COLO829 (cell line): ENCODE data around the gene NADK2.
A peak's percentile ranks its signal among the peaks of the same experiment; 100 is the strongest.
"Not testable (repeated sequence)": the region's sequence is repeated elsewhere in the genome, so short reads cannot be mapped to it uniquely, and the experiment has no call there.

Experiments used
- DNase-seq: peaks from one replicate; pipeline ENCODE4 v3.0.0; 2012; ENCODE audit warnings: low spot score

The NADK2 gene

GRCh38 chr5:36206913-36207312, 34.8 kb downstream of the NADK2 start:
- DNase-seq: no peak

GRCh38 chr5:36205329-36205728, 36.4 kb downstream of the NADK2 start:
- DNase-seq: no peak

GRCh38 chr5:36202521-36202961, 39.2 kb downstream of the NADK2 start:
- DNase-seq: peak; percentile 4

GRCh38 chr5:36200513-36200912, 41.2 kb downstream of the NADK2 start:
- DNase-seq: no peak

GRCh38 chr5:36199620-36200019, 42.1 kb downstream of the NADK2 start:
- DNase-seq: no peak

GRCh38 chr5:36198783-36199182, 42.9 kb downstream of the NADK2 start:
- not testable (repeated sequence) for DNase-seq

GRCh38 chr5:36198281-36198680, 43.4 kb downstream of the NADK2 start:
- no peak for DNase-seq

- no peak for DNase-seq
Observed at GRCh38 chr5:36193746-36194145, 48.0 kb downstream of the NADK2 start.

- not testable (repeated sequence) for DNase-seq
Observed at GRCh38 chr5:36184408-36184807, 57.3 kb downstream of the NADK2 start.

- no peak for DNase-seq
Observed at GRCh38 chr5:36181774-36182173, 60.0 kb downstream of the NADK2 start.

- DNase-seq: no peak
Observed at GRCh38 chr5:36180556-36181350, 61.0 kb downstream of the NADK2 start.

- no peak for DNase-seq
Observed at GRCh38 chr5:36179950-36180349, 61.8 kb downstream of the NADK2 start.

- no peak for DNase-seq
Observed at GRCh38 chr5:36178524-36178890, 63.2 kb downstream of the NADK2 start.

GRCh38 chr5:36177715-36178523, 63.8 kb downstream of the NADK2 start:
- peak; percentile 22 for DNase-seq

GRCh38 chr5:36177154-36177553, 64.6 kb downstream of the NADK2 start:
- DNase-seq: no peak

- no peak for DNase-seq
Observed at GRCh38 chr5:36175043-36175442, 66.7 kb downstream of the NADK2 start.

- no peak for DNase-seq
Observed at GRCh38 chr5:36174119-36174518, 67.6 kb downstream of the NADK2 start.

GRCh38 chr5:36173426-36173825, 68.3 kb downstream of the NADK2 start:
- DNase-seq: no peak

GRCh38 chr5:36172599-36172998, 69.1 kb downstream of the NADK2 start:
- DNase-seq: no peak

GRCh38 chr5:36170832-36171424, 70.8 kb downstream of the NADK2 start:
- DNase-seq: no peak

- no peak for DNase-seq
Observed at GRCh38 chr5:36168737-36169136, 73.0 kb downstream of the NADK2 start.

GRCh38 chr5:36164461-36164860, 77.3 kb downstream of the NADK2 start:
- no peak for DNase-seq
